WTC11 (cell line): ENCODE results near the gene CACNA2D4. TPM values are rescaled to one million over a fixed set of nuclear protein-coding genes. Genes with fewer than 3 reads are reported as not detected.

Source experiments
- CBFB ChIP-seq: sonication (generic); formaldehyde crosslinking; IDR thresholded peaks from 2 replicates; pipeline ENCODE4 v1.8.1; 2022; ENCODE audit warnings: mild to moderate bottlenecking, low read depth, missing genetic modification reagents
- EMX1 ChIP-seq: fragments of 250-450 bp; sonication (Bioruptor Pico); IDR thresholded peaks from 2 replicates; pipeline ENCODE4 v1.8.0; 2021; ENCODE audit warnings: mild to moderate bottlenecking
- MYBL2 ChIP-seq: sonication (generic); formaldehyde crosslinking; IDR thresholded peaks from 2 replicates; pipeline ENCODE4 v1.8.1; 2023; ENCODE audit warnings: mild to moderate bottlenecking, moderate library complexity, missing genetic modification reagents
- NR2C2 ChIP-seq: sonication (generic); formaldehyde crosslinking; IDR thresholded peaks from 2 replicates; pipeline ENCODE4 v1.8.0; 2022; ENCODE audit warnings: mild to moderate bottlenecking, missing genetic modification reagents
- ZNF121 ChIP-seq: sonication (generic); formaldehyde crosslinking; IDR thresholded peaks from 2 replicates; pipeline ENCODE4 v1.8.0; 2023; ENCODE audit warnings: missing genetic modification reagents
- ZNF416 ChIP-seq: fragments of 250-450 bp; sonication (Bioruptor Pico); IDR thresholded peaks from 2 replicates; pipeline ENCODE4 v1.9.0; 2021; ENCODE audit warnings: mild to moderate bottlenecking, inconsistent platforms
- total RNA-seq: library from RNA; stranded (reverse); gene quantifications from 3 replicates; pipeline ENCODE4 v1.2.3, GENCODE V29; 2021
- TF ChIP-seq, protein P1 (sequence below): sonication (generic); formaldehyde crosslinking; IDR thresholded peaks from 2 replicates; pipeline ENCODE4 v1.8.1; 2022; ENCODE audit warnings: missing genetic modification reagents, borderline replicate concordance
- TF ChIP-seq, protein P2 (sequence below): sonication (generic); formaldehyde crosslinking; IDR thresholded peaks from 2 replicates; pipeline ENCODE4 v1.8.1; 2023; ENCODE audit warnings: mild to moderate bottlenecking, missing genetic modification reagents, moderate library complexity
- TF ChIP-seq, protein P3 (sequence below): sonication (generic); formaldehyde crosslinking; IDR thresholded peaks from 2 replicates; pipeline ENCODE4 v1.8.0; 2023; ENCODE audit warnings: missing genetic modification reagents, mild to moderate bottlenecking, borderline replicate concordance
- TF ChIP-seq, protein P4 (sequence below): fragments of 250-450 bp; sonication (Bioruptor Pico); conservative IDR thresholded peaks from 2 replicates; pipeline ENCODE4 v1.9.0; 2021; ENCODE audit warnings: mild to moderate bottlenecking
- TF ChIP-seq, protein P5 (sequence below): sonication (generic); formaldehyde crosslinking; conservative IDR thresholded peaks from 2 replicates; pipeline ENCODE4 v1.8.1; 2023; ENCODE audit warnings: mild to moderate bottlenecking, low read depth, missing genetic modification reagents, moderate library complexity
- TF ChIP-seq, protein P6 (sequence below): sonication (generic); formaldehyde crosslinking; IDR thresholded peaks from 2 replicates; pipeline ENCODE4 v1.8.0; 2022; ENCODE audit warnings: mild to moderate bottlenecking, missing genetic modification reagents

CACNA2D4 gene
- total RNA-seq, 1 experiment from 2014 or later, result 0.04 TPM

DNA sequence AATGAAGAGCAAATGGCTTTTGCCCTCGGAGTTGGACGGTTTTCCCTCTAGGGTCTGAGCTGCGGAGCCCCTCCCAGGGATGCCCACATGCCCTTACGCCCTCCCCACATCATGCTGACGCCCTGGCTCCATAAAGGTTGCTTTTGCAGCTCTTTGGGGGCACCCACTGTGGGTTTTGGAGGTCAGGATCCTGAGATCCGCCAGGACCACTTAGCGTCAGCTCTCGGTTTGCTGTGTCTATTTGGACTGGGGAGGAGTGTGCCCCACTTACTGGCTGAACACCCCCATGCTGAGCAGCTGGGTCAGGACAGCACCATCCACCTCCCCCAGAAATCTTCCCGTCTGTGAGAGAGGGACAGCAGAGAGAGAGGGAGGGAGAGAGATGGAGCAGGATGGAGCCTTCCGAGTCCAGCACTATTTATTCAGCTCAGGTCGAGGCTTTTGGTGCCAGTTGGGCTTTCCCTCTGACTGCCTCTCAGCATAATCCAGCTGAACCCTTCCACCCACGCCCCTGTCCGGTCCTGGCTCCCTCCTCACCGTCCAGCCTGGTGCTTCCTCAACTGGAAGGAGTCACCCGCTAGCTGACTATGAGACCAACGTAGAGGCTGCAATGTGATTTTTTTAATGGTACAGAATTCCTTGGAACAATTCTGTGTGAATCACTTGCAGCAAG, 117.0 kb downstream of the CACNA2D4 start (continued):
- TF ChIP-seq NR2C2, result no peak
- TF ChIP-seq, protein P1, sequence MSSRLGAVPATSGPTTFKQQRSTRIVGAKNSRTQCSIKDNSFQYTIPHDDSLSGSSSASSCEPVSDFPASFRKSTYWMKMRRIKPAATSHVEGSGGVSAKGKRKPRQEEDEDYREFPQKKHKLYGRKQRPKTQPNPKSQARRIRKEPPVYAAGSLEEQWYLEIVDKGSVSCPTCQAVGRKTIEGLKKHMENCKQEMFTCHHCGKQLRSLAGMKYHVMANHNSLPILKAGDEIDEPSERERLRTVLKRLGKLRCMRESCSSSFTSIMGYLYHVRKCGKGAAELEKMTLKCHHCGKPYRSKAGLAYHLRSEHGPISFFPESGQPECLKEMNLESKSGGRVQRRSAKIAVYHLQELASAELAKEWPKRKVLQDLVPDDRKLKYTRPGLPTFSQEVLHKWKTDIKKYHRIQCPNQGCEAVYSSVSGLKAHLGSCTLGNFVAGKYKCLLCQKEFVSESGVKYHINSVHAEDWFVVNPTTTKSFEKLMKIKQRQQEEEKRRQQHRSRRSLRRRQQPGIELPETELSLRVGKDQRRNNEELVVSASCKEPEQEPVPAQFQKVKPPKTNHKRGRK (CRISPR knock-in tag), result no peak
- TF ChIP-seq CBFB (CRISPR knock-in tag), result no peak
- TF ChIP-seq, protein P2, sequence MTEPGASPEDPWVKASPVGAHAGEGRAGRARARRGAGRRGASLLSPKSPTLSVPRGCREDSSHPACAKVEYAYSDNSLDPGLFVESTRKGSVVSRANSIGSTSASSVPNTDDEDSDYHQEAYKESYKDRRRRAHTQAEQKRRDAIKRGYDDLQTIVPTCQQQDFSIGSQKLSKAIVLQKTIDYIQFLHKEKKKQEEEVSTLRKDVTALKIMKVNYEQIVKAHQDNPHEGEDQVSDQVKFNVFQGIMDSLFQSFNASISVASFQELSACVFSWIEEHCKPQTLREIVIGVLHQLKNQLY, result no peak
- TF ChIP-seq, protein P3, sequence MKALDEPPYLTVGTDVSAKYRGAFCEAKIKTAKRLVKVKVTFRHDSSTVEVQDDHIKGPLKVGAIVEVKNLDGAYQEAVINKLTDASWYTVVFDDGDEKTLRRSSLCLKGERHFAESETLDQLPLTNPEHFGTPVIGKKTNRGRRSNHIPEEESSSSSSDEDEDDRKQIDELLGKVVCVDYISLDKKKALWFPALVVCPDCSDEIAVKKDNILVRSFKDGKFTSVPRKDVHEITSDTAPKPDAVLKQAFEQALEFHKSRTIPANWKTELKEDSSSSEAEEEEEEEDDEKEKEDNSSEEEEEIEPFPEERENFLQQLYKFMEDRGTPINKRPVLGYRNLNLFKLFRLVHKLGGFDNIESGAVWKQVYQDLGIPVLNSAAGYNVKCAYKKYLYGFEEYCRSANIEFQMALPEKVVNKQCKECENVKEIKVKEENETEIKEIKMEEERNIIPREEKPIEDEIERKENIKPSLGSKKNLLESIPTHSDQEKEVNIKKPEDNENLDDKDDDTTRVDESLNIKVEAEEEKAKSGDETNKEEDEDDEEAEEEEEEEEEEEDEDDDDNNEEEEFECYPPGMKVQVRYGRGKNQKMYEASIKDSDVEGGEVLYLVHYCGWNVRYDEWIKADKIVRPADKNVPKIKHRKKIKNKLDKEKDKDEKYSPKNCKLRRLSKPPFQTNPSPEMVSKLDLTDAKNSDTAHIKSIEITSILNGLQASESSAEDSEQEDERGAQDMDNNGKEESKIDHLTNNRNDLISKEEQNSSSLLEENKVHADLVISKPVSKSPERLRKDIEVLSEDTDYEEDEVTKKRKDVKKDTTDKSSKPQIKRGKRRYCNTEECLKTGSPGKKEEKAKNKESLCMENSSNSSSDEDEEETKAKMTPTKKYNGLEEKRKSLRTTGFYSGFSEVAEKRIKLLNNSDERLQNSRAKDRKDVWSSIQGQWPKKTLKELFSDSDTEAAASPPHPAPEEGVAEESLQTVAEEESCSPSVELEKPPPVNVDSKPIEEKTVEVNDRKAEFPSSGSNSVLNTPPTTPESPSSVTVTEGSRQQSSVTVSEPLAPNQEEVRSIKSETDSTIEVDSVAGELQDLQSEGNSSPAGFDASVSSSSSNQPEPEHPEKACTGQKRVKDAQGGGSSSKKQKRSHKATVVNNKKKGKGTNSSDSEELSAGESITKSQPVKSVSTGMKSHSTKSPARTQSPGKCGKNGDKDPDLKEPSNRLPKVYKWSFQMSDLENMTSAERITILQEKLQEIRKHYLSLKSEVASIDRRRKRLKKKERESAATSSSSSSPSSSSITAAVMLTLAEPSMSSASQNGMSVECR (CRISPR knock-in tag), result no peak
- TF ChIP-seq, protein P4, sequence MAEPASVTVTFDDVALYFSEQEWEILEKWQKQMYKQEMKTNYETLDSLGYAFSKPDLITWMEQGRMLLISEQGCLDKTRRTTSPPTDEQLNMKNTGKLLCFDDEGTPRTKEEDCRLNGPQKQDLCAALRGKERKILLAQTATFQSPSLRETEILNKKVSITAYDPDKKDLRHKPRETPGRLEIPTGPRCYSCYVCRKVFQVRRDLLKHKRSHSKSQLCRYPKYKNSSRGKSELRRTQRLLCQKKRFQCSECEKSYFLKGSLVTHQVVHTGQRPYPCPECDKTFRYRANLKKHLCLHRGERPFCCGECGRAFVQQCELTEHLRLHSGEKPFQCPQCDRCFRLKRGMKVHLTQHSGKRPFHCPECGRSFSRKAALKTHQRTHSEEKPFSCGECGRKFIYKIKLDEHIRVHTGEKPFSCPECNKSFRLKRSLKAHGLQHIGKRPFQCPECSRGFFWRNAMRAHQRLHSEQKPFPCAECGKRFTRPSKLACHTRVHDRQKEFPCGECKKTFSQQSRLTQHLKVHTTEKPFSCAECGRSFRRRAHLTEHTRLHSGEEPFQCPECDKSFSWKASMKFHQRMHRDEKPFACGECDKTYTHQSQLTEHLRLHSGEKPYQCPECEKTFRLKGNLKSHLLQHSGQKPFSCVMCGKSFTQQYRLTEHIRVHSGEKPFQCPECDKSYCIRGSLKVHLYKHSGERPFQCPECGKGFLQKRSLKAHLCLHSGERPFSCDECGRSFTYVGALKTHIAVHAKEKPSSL (CRISPR knock-in tag), result no peak
- no peak for TF ChIP-seq ZNF121 (CRISPR knock-in tag)
- TF ChIP-seq, protein P5, sequence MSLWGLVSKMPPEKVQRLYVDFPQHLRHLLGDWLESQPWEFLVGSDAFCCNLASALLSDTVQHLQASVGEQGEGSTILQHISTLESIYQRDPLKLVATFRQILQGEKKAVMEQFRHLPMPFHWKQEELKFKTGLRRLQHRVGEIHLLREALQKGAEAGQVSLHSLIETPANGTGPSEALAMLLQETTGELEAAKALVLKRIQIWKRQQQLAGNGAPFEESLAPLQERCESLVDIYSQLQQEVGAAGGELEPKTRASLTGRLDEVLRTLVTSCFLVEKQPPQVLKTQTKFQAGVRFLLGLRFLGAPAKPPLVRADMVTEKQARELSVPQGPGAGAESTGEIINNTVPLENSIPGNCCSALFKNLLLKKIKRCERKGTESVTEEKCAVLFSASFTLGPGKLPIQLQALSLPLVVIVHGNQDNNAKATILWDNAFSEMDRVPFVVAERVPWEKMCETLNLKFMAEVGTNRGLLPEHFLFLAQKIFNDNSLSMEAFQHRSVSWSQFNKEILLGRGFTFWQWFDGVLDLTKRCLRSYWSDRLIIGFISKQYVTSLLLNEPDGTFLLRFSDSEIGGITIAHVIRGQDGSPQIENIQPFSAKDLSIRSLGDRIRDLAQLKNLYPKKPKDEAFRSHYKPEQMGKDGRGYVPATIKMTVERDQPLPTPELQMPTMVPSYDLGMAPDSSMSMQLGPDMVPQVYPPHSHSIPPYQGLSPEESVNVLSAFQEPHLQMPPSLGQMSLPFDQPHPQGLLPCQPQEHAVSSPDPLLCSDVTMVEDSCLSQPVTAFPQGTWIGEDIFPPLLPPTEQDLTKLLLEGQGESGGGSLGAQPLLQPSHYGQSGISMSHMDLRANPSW, result no peak
- TF ChIP-seq EMX1, result no peak
- no peak for TF ChIP-seq ZNF416 (CRISPR knock-in tag)
- no peak for TF ChIP-seq MYBL2 (CRISPR knock-in tag)
- TF ChIP-seq, protein P6, sequence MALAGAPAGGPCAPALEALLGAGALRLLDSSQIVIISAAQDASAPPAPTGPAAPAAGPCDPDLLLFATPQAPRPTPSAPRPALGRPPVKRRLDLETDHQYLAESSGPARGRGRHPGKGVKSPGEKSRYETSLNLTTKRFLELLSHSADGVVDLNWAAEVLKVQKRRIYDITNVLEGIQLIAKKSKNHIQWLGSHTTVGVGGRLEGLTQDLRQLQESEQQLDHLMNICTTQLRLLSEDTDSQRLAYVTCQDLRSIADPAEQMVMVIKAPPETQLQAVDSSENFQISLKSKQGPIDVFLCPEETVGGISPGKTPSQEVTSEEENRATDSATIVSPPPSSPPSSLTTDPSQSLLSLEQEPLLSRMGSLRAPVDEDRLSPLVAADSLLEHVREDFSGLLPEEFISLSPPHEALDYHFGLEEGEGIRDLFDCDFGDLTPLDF (CRISPR knock-in tag), result no peak
